ENCODE data around the gene CLTCL1. TPM values are rescaled to one million over a fixed set of nuclear protein-coding genes. Genes with fewer than 3 reads are reported as not detected.

CLTCL1 gene
- total and polyA plus RNA-seq, 2 experiments from 2014 or later = 6.6 to 15.1 TPM

DNA sequence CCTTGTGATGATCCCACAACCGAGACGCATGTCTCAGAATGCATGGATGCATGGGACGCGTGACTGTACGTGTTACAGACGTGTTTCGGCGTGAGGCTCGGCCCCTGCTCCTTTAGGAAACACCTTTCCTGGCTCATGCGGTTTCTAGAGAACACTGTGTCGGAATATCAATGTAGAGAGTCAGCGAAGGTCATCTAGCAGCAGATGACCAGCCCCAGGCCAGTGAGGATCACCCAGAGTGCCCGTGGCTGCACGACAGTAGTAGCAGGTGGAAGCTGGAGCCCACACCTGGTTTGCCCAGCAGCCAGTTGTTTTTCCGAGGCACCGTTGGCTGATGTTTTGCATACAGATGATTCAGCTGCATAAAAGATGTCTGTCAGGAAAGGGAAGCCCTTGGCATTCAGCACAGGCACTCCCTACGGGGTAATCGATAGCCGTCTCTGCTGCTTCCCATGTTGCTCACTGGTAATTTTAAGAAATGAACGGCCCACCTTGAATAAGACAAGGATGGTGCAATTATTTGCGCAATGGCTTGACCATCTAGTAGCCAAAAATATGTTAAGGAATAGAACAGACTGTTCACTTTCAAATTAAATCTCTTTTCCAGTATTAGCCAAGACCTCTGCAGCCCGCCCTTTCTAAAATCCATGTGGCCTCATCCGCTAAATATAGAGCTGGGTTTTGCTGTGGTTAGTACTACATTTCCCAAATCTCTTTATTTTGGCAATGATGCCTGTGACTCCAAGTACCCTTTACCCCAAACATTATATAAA lies 1.1 kb upstream of the CLTCL1 start:
- Mint-ChIP-seq H3K27ac (no peak overlapping the region), H3K36me3 (ENCODE audit: low read depth) (no peaks in the 10 kb centered on the region; the same call in 2 of the 3 replicates), H3K4me3 (peak overlapping the region; percentile 90), H3K4me1 (peaks cover 23% of the 10 kb centered on the region), H3K9me3 (no peaks in the 10 kb centered on the region; the same call in 2 of the 3 replicates), H3K27me3 (ENCODE audit: insufficient read depth, low read depth, poor library complexity) (peaks cover 19% of the 10 kb centered on the region)
- H3K36me3 ChIP-seq (ENCODE audit: insufficient read depth) = no peaks in the 10 kb centered on the region
- TF ChIP-seq EZH2phosphoT487 (IDR thresholded peaks at IDR 0.05; ENCODE audit: unreplicated experiment) (no peak), NANOG (IDR thresholded peaks at IDR 0.05; ENCODE audit: borderline replicate concordance) (no peak), EZH2 (IDR thresholded peaks at IDR 0.05; ENCODE audit: low read depth, unreplicated experiment) (no peak), POLR2AphosphoS5 (IDR thresholded peaks at IDR 0.05; ENCODE audit: low read depth) (no peak), ZNF331 (CRISPR knock-in tag; IDR thresholded peaks at IDR 0.05; ENCODE audit: low read depth) (no peak), JUNB (IDR thresholded peaks at IDR 0.05; ENCODE audit: unreplicated experiment) (no peak), STAT1 (IDR thresholded peaks at IDR 0.05; ENCODE audit: unreplicated experiment) (no peak), ZNF114 (CRISPR knock-in tag; IDR thresholded peaks at IDR 0.05) (no peak), CREB1 (CRISPR knock-in tag; IDR thresholded peaks at IDR 0.05; ENCODE audit: low read depth) (no peak)
- TF ChIP-seq, protein P1, sequence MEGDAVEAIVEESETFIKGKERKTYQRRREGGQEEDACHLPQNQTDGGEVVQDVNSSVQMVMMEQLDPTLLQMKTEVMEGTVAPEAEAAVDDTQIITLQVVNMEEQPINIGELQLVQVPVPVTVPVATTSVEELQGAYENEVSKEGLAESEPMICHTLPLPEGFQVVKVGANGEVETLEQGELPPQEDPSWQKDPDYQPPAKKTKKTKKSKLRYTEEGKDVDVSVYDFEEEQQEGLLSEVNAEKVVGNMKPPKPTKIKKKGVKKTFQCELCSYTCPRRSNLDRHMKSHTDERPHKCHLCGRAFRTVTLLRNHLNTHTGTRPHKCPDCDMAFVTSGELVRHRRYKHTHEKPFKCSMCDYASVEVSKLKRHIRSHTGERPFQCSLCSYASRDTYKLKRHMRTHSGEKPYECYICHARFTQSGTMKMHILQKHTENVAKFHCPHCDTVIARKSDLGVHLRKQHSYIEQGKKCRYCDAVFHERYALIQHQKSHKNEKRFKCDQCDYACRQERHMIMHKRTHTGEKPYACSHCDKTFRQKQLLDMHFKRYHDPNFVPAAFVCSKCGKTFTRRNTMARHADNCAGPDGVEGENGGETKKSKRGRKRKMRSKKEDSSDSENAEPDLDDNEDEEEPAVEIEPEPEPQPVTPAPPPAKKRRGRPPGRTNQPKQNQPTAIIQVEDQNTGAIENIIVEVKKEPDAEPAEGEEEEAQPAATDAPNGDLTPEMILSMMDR (conservative IDR thresholded peaks at IDR 0.05; ENCODE audit: low read depth in 2 of 2) = no peak
- TF ChIP-seq, protein P2, sequence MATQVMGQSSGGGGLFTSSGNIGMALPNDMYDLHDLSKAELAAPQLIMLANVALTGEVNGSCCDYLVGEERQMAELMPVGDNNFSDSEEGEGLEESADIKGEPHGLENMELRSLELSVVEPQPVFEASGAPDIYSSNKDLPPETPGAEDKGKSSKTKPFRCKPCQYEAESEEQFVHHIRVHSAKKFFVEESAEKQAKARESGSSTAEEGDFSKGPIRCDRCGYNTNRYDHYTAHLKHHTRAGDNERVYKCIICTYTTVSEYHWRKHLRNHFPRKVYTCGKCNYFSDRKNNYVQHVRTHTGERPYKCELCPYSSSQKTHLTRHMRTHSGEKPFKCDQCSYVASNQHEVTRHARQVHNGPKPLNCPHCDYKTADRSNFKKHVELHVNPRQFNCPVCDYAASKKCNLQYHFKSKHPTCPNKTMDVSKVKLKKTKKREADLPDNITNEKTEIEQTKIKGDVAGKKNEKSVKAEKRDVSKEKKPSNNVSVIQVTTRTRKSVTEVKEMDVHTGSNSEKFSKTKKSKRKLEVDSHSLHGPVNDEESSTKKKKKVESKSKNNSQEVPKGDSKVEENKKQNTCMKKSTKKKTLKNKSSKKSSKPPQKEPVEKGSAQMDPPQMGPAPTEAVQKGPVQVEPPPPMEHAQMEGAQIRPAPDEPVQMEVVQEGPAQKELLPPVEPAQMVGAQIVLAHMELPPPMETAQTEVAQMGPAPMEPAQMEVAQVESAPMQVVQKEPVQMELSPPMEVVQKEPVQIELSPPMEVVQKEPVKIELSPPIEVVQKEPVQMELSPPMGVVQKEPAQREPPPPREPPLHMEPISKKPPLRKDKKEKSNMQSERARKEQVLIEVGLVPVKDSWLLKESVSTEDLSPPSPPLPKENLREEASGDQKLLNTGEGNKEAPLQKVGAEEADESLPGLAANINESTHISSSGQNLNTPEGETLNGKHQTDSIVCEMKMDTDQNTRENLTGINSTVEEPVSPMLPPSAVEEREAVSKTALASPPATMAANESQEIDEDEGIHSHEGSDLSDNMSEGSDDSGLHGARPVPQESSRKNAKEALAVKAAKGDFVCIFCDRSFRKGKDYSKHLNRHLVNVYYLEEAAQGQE (IDR thresholded peaks at IDR 0.05; ENCODE audit: unreplicated experiment) = no peak
- TF ChIP-seq, protein P3, sequence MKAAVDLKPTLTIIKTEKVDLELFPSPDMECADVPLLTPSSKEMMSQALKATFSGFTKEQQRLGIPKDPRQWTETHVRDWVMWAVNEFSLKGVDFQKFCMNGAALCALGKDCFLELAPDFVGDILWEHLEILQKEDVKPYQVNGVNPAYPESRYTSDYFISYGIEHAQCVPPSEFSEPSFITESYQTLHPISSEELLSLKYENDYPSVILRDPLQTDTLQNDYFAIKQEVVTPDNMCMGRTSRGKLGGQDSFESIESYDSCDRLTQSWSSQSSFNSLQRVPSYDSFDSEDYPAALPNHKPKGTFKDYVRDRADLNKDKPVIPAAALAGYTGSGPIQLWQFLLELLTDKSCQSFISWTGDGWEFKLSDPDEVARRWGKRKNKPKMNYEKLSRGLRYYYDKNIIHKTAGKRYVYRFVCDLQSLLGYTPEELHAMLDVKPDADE (IDR thresholded peaks at IDR 0.05) = no peak
- TF ChIP-seq, protein P4, sequence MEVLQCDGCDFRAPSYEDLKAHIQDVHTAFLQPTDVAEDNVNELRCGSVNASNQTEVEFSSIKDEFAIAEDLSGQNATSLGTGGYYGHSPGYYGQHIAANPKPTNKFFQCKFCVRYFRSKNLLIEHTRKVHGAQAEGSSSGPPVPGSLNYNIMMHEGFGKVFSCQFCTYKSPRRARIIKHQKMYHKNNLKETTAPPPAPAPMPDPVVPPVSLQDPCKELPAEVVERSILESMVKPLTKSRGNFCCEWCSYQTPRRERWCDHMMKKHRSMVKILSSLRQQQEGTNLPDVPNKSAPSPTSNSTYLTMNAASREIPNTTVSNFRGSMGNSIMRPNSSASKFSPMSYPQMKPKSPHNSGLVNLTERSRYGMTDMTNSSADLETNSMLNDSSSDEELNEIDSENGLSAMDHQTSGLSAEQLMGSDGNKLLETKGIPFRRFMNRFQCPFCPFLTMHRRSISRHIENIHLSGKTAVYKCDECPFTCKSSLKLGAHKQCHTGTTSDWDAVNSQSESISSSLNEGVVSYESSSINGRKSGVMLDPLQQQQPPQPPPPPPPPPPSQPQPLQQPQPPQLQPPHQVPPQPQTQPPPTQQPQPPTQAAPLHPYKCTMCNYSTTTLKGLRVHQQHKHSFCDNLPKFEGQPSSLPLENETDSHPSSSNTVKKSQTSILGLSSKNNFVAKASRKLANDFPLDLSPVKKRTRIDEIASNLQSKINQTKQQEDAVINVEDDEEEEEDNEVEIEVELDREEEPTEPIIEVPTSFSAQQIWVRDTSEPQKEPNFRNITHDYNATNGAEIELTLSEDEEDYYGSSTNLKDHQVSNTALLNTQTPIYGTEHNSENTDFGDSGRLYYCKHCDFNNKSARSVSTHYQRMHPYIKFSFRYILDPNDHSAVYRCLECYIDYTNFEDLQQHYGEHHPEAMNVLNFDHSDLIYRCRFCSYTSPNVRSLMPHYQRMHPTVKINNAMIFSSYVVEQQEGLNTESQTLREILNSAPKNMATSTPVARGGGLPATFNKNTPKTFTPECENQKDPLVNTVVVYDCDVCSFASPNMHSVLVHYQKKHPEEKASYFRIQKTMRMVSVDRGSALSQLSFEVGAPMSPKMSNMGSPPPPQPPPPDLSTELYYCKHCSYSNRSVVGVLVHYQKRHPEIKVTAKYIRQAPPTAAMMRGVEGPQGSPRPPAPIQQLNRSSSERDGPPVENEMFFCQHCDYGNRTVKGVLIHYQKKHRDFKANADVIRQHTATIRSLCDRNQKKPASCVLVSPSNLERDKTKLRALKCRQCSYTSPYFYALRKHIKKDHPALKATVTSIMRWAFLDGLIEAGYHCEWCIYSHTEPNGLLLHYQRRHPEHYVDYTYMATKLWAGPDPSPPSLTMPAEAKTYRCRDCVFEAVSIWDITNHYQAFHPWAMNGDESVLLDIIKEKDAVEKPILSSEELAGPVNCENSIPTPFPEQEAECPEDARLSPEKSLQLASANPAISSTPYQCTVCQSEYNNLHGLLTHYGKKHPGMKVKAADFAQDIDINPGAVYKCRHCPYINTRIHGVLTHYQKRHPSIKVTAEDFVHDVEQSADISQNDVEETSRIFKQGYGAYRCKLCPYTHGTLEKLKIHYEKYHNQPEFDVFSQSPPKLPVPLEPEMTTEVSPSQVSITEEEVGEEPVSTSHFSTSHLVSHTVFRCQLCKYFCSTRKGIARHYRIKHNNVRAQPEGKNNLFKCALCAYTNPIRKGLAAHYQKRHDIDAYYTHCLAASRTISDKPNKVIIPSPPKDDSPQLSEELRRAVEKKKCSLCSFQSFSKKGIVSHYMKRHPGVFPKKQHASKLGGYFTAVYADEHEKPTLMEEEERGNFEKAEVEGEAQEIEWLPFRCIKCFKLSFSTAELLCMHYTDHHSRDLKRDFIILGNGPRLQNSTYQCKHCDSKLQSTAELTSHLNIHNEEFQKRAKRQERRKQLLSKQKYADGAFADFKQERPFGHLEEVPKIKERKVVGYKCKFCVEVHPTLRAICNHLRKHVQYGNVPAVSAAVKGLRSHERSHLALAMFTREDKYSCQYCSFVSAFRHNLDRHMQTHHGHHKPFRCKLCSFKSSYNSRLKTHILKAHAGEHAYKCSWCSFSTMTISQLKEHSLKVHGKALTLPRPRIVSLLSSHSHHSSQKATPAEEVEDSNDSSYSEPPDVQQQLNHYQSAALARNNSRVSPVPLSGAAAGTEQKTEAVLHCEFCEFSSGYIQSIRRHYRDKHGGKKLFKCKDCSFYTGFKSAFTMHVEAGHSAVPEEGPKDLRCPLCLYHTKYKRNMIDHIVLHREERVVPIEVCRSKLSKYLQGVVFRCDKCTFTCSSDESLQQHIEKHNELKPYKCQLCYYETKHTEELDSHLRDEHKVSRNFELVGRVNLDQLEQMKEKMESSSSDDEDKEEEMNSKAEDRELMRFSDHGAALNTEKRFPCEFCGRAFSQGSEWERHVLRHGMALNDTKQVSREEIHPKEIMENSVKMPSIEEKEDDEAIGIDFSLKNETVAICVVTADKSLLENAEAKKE (CRISPR knock-in tag; IDR thresholded peaks at IDR 0.05) = no peak
- H3K9me2 ChIP-seq (ENCODE audit: insufficient read depth) = no peaks in the 10 kb centered on the region
- H3K4me1 ChIP-seq (ENCODE audit: insufficient read depth) = peaks cover 25% of the 10 kb centered on the region
- H3K27ac ChIP-seq (ENCODE audit: low read depth) = no peak overlapping the region
- peak overlapping the region; percentile 94 for H3K4me2 ChIP-seq
- 0 out of 2 replicates have a peak, but pooled peaks cover 4% of the 10 kb centered on the region for H3K79me2 ChIP-seq (replicated peaks; ENCODE audit: insufficient read depth)
- H3K27me3 ChIP-seq (ENCODE audit: insufficient read depth) = peaks cover 16% of the 10 kb centered on the region
- H4K20me1 ChIP-seq (replicated peaks; ENCODE audit: insufficient read depth) = no peaks in the 10 kb centered on the region
- peaks cover 3% of the 10 kb centered on the region; the same call in 1 of the 2 replicates for H3F3A ChIP-seq (replicated peaks; ENCODE audit: low read depth)
- no peak for ATAC-seq
- peak overlapping the region; percentile 100 for H2AFZ ChIP-seq
- peak overlapping the region; percentile 88 for H3K4me3 ChIP-seq
- DNase-seq (ENCODE audit: low spot score) = no peak

All from GM23338 (cell line).